Astrocyte (in vitro differentiated cells and primary cell): Measurements from ENCODE around the gene USP35.

Experiments
- EZH2 ChIP-seq: IDR thresholded peaks from 2 replicates; pipeline ENCODE4 v1.6.1; 2012; ENCODE audit warnings: mild to moderate bottlenecking, low read length, inconsistent platforms; ENCODE audit not compliant: insufficient read depth
- TF ChIP-seq, protein P1 (sequence below): IDR thresholded peaks from 2 replicates; pipeline ENCODE4 v1.5.1; 2011; ENCODE audit warnings: low read depth, mild to moderate bottlenecking, inconsistent platforms, low read length, moderate library complexity; ENCODE audit not compliant: insufficient read depth

DNA sequence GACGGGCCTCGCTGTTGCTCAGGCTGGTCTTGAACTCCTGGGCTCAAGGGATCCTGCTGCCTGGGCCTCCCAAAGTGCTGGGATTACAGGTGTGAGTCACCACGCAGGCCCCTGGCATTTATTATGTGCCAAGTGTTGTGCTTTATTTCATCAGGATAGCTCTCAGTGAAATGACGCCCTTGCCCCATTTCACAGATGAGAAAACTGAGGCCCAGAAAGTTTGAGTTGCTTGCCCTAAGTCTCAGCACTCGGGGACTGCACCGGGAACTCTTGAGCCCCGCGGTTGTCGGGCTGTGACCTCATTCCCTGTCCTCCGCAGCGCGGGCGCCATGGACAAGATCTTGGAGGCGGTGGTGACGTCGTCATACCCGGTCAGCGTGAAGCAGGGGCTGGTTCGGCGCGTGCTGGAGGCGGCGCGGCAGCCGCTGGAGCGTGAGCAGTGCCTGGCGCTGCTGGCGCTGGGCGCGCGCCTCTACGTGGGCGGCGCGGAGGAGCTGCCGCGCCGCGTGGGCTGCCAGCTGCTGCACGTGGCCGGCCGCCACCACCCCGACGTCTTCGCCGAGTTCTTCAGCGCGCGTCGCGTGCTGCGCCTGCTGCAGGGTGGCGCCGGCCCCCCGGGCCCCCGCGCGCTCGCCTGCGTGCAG, 7.3 kb downstream of the USP35 start:
- TF ChIP-seq, protein P1, sequence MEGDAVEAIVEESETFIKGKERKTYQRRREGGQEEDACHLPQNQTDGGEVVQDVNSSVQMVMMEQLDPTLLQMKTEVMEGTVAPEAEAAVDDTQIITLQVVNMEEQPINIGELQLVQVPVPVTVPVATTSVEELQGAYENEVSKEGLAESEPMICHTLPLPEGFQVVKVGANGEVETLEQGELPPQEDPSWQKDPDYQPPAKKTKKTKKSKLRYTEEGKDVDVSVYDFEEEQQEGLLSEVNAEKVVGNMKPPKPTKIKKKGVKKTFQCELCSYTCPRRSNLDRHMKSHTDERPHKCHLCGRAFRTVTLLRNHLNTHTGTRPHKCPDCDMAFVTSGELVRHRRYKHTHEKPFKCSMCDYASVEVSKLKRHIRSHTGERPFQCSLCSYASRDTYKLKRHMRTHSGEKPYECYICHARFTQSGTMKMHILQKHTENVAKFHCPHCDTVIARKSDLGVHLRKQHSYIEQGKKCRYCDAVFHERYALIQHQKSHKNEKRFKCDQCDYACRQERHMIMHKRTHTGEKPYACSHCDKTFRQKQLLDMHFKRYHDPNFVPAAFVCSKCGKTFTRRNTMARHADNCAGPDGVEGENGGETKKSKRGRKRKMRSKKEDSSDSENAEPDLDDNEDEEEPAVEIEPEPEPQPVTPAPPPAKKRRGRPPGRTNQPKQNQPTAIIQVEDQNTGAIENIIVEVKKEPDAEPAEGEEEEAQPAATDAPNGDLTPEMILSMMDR: no peak
- TF ChIP-seq EZH2: no peak
